ENCODE results near the gene MYRIP. TPM values are rescaled to one million over a fixed set of nuclear protein-coding genes. Genes with fewer than 3 reads are reported as not detected.

MYRIP gene
- total RNA-seq, 1 donor from 2014 or later = 8.4 TPM

DNA sequence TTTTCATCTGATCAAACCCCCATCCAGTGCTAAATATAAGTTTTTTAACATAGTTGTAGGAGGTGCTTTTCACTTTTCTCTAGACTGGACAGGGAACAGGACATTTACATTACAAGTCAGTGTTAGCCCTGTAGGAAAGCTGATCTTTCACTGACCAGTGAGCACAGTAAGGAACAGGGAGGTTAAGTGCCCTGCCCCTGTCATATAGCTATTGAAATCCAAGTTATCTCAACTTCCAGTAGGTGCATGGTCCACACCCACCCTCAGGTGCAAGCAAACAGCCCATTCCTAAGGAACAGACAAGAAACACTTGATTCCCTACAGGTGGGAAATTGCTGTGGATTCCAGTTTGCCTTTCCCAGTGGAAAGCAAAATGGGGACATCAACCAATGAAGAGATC lies 421.0 kb downstream of the MYRIP start:
- intact Hi-C loops (cut with DNase I) = no loop called here
- no peak for ATAC-seq
- DNase-seq (ENCODE audit: low spot score) = no peak

DNA sequence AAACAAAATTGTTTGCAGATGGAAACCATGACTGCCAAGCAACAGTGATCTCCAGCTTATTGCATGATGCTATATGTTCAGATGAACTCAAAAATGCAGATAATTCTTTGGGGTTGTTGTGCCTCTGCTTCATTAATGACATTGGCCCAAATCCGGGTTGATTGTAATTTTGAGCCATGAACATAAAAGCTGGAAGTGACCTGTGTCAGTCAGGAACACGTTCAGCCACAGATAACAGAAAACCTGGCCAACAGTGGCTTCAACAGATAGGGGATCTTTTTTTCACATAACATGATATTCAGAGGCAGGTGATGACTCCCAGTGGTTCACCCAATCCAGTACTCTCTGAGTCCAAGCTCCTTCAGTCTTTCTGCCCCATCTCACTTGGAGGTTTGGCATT lies 423.2 kb downstream of the MYRIP start:
- intact Hi-C loops (cut with DNase I) = no loop called here
- no peak for ATAC-seq
- no peak for DNase-seq (ENCODE audit: low spot score)

DNA sequence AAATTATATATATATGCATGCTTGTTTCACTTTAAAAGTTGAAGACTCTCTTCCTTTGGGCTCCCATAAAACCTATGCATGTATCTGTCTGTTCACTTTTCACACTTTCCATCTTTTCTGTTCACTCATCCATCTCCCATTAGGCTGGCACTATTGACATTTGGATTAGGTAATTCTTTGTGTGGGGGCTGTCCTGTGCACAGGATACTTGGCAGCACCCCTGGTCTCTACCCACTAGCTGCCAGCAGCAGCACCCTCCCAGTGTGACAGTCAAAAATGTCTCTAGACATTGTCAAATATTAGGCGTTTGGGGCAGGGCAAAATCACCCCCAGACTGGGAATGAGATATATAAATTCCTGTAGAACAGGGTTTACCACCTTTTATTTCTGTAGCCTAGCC lies 427.8 kb downstream of the MYRIP start:
- no peak for DNase-seq (ENCODE audit: low spot score)
- no peak for ATAC-seq
- intact Hi-C loops (cut with DNase I) = no loop called here

DNA sequence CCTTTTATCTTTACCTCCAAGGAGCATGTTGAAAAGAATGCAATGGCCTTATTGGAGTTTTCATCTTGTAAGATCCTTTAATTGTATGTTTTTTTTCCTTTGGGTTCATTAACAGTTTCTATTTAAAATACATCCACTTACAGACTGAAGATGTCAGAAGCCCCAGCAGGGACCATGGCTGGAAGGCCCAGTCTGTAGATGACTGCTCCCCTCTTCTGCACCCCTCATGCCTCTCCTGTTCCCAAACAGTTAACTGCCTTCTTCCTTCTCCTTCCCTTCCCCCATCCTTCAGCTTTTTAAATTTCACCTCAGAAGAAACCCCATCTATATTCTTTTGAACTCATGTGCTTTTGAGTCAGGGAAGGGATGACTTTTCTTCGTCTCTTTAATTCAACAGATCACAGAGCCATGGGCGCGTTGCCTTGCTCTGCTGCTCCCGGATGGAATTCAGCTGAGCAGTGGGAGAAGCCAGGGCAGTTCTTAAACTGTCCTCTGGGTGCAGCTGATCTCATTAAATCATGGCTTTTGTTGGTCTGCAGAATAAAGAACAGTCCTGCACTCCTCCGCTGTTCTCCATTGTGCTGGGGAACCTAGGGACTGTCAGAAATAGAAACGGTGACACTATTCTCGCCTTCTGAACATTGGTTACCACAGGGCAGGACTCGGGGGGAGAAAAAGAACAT lies 428.6 kb downstream of the MYRIP start:
- intact Hi-C loops (cut with DNase I) = no loop called here
- DNase-seq (ENCODE audit: low spot score) = no peak
- no peak for ATAC-seq

DNA sequence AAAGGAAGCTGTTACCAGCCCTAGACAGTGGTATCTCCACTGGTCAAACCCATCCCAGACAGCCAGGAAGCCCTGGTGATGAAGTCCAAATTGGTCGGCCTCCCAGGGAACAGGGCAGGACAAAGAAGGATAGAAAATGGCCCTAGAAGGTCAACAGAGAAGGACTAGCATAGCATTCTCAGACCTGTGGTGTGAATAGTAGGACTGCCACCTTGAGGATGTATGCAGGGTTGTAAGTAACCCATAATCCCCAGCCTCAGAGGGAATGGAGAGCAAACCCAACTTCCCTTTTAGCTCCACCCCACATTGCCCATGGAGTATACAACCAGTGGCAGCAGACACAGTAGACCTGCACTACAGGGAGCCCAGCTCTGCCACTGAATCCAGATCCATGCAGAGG lies 431.5 kb downstream of the MYRIP start:
- DNase-seq (ENCODE audit: low spot score) = no peak
- no peak for ATAC-seq
- intact Hi-C loops (cut with DNase I) = no loop called here

DNA sequence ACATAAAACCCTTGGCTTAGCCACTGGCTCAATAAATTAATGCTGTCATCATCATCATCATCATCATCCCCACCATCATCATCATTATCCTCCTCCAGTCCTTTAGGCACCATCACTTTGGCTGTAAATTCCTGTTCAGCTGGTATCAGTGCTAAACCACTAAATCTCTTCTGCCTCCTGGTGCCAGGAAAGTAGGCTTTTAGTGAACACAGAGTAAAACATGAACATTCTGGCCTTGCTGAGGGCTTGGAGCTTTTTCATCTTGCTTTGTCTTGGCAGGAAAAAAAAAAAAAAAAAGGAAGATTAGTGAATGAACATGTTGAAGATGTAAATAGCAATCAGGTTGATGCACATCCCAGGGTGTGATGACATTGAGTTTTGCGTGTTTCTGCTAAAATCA lies 432.8 kb downstream of the MYRIP start:
- intact Hi-C loops (cut with DNase I) = no loop called here
- no peak for DNase-seq (ENCODE audit: low spot score)
- ATAC-seq = no peak

DNA sequence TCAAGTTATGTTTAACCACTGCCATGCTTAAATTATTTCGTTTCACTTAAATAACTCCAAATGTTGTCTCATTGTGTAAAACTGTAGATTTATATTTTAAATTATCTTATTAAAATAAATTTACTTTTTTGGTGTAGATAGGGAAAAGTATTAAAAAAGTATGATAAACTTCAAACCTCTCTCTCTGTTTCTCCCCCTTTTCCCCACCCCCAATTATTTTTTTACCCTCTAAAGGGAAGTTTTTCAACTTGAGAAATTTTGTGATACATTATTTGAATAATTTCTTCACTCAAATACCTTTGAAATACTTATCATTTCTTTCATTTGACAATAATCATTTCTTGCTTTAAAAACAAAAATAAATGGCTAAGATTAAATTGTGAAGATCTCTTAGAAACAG lies 433.2 kb downstream of the MYRIP start:
- intact Hi-C loops (cut with DNase I) = no loop called here
- DNase-seq (ENCODE audit: low spot score) (no peak), ATAC-seq (no peak)

DNA sequence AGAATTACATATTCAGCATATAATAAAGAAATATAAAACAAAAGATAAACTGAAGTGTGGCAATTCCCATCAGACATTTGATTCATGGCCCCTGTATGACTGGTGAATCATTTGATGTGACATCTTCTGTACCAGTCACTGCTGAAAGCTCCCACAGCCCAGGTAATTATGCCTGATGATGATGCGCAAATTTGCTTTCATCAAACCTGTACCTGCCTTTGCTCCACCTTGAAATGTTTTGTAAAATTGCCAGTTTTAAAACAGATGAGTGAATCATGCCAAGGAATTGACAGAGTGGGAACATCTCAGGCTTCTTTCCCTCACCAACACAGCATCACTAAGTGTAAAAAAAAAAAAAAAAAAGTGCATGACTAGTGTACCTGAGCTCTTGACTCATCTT lies 433.6 kb downstream of the MYRIP start:
- ATAC-seq (no peak), DNase-seq (ENCODE audit: low spot score) (no peak)
- intact Hi-C loops (cut with DNase I) = no loop called here

DNA sequence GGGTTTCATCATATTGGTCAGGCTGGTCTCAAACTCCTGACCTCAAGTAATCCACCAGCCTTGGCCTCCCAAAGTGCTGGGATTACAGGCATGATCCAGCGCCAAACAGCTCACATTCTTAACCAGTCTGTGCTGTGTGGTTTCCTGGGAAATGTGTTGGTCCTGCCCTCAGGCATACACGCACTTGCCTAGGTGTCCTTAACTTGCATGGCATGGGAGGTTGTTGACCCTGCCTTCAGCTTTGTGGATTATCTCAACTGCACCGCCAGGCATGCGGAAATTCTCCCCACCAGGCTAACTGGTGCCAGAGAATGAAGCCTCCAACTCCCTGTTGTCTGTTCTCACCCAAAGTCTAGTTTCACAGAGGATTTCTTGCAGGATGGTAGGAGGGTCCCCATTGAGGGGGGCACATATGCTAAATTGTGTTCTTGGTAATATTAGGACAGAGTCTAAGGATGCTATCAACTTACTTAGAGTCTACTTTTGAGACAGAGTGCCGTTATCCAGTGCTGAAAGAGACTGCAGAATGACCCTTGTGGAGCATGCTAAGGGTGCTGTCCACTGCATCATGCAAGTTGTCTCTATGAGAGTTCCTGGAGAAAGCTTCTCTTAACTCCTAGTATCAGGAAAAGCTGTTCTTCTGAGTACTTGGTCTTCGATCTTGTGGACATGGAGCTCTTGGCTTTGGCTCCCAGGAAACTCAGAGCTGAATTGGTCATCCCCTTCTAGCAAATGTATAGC lies 438.5 kb downstream of the MYRIP start:
- intact Hi-C loops (cut with DNase I) = no loop called here
- DNase-seq (ENCODE audit: low spot score) (no peak), ATAC-seq (no peak)

DNA sequence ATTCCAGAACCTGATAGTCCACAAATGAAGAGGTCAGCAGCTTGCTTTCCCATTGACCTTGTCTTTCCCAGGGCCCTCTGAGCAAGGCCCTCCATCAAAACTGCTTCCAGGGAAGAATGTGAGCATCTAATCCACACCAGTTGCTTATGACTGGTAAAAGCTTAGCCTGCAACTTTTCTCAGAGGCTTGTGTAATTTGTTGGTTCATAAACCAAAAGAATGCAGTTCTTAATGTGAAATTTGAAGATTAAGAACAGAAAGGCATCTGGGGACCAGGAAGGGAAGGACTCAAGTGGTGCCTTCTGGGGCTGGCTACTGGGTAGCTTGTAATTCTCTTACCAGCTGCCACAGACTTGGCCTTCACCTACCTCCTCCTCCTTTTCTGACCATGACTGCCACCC lies 439.2 kb downstream of the MYRIP start:
- intact Hi-C loops (cut with DNase I) = no loop called here
- DNase-seq (ENCODE audit: low spot score) = no peak
- no peak for ATAC-seq

DNA sequence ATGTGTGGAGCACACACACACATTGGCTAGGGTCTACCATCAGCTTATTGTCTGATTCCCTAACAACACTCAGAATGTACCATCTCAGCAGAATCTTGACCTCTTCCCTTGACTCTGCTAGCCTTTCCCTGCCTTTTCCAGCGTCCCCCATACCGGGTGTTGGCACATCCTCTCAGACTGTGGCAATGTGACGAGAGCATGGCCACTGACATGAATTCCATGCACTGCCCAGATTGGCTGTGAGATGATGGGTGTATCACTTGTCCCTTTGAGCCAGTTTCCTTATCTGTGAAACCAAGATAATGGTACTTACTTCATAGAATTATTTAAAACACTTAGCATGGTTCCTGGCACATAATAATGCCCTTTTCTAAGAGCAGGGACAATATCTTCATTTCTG lies 439.8 kb downstream of the MYRIP start:
- ATAC-seq (no peak), DNase-seq (ENCODE audit: low spot score) (no peak)
- intact Hi-C loops (cut with DNase I) = no loop called here

DNA sequence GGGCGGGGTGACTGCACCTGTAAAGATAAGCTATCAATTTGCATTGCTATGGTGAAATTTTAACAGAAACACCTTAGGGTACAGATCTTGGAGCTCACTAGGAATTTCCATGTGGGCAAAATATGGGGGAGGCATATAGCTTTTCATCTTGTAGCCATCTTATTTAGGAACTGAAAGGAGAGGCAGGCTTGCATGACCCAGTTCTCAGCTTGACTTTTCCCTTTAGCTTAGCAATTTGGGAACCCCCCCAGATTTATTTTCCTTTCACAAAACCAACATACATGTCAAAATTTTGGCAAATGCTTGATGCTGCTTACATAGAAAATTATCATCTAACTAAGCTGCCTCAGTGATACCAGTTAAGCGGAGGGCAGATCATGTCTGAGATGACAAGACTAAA lies 445.1 kb downstream of the MYRIP start:
- intact Hi-C loops (cut with DNase I) = no loop called here
- DNase-seq (ENCODE audit: low spot score) (no peak), ATAC-seq (no peak)

DNA sequence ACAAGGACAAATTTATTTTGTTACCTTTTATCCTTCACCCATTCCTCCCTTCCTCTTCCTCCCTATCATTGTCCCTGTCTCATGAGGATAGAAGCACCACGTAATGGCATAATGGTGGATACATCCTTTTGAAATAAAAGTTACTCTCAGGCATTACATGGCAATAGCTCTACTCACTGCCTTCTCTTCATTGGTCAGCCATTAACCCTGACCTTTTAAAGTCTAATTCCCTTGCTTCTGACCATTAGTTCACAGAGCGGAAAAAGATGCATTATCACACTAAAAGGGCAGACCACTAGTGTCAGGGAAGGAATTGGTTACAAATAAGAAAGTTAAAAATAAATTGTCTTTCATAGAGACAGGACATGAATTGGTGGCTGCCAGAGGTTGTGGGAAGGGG lies 445.5 kb downstream of the MYRIP start:
- DNase-seq (ENCODE audit: low spot score) = no peak
- intact Hi-C loops (cut with DNase I) = no loop called here
- no peak for ATAC-seq

DNA sequence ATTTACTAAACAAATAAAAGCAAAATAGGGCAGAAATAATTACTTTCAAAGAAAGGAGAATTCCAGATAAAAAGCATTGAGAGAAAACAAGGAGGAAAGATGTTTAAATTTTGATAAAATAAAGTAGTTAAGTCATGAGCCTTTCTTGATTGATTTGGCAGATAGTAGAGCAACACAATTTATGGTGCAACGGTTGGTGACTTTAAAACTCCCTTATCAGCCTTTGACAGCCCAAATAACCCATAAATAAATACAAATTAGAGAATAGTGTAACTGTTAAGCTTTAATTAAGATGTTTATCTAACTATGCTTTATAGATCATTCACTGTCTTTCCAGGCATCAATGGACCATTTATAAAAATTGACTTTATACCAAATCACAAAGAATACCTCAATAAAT lies 446.1 kb downstream of the MYRIP start:
- intact Hi-C loops (cut with DNase I) = no loop called here
- no peak for ATAC-seq
- no peak for DNase-seq (ENCODE audit: low spot score)

DNA sequence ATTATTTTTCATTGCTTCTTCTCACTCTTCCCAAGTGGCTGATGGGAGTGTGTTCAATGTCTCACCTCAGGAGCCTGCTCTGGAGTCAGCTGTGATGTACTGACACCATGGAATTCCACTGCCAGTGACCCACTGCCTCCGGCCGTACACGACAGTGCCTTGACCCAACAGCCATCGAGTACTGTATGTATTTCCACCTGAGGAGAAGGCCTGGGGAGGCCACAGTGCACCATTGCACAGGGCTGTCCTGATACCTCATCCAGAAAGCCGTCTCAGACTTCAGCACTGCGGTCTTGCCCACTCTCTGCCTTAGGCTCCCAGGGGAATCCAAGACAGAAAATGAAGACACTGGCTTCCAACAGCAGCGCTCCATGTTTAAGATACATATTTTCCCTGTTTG lies 448.7 kb downstream of the MYRIP start:
- no peak for ATAC-seq
- intact Hi-C loops (cut with DNase I) = no loop called here
- DNase-seq (ENCODE audit: low spot score) = no peak

DNA sequence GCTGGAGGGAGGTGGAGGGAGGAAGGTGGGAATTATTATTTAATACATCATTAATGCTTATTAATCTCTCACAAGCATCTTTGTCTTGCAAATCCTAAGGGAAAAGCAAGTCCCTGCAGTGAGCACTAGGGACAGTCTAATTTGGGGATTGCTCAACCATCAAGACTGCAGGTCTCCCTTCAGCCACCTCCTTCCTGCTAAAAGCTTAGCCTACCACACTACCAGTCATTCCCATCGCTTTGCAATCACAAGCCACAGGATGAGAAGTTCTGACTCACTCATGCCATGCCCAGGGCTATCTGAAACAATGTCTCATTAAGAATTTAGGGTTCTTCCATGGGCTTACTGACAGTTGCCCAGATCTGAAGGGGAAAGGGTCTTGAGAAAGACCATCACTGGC lies 449.1 kb downstream of the MYRIP start:
- no peak for ATAC-seq
- intact Hi-C loops (cut with DNase I) = no loop called here
- no peak for DNase-seq (ENCODE audit: low spot score)

DNA sequence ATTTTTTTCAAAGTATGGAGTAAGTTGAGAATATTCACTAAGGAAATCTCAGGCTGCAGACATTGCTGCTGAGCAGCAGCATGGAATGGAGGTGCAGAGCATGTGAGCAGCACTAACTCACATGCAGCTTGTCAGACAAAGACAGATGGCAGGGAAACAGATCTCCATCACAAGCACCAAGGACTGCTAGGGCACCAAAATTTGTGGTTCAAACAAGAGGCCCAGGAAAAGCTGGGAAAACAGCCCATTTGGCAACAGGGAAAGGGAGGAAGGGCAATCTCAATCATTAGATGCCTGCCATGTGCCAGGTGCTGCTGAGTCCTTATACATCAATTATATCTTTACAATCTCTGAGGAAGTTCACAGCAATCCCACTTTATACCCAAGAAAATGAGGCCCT lies 452.9 kb downstream of the MYRIP start:
- DNase-seq (ENCODE audit: low spot score) = no peak
- intact Hi-C loops (cut with DNase I) = no loop called here
- no peak for ATAC-seq

DNA sequence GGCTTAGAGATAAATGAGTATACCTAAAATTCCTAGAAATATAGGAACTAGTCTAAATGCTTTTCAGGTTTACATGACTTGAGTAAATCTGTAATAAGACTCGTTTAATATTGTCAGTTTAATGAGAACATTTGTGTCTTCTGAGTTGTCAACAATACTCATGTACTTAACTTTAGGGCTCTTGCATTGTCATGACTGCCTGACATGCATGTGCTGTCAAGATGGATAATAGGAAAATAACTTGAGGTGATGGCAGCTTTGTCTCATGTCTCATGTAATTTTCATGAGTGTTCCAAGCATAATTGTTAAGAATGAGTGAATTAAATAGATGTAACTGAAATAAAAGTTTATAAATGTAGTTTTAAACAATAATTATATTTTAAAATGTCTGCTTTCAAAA lies 455.0 kb downstream of the MYRIP start:
- no peak for DNase-seq (ENCODE audit: low spot score)
- no peak for ATAC-seq
- intact Hi-C loops (cut with DNase I) = no loop called here

DNA sequence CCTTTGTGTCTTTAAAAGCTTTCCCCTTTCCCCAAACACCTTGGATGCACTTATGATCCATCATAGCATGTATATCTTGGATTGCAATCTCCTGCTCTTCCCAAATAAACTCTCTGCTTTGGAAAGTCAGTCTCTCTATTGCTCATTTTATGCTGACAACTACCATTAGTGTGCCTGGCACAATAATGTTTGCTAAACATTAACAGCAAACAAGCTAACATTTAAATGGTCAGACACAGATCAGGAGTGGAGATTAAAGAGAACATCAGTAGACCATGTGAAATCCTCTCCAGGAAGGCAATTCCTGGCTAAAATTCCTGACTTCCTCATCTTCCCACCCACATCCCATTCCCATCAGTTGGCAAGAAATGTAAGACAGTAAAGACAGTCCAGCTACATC lies 455.8 kb downstream of the MYRIP start:
- intact Hi-C loops (cut with DNase I) = loop anchor here (5.0 kb wide), 1 partner anchor 1728 kb away; no protein-coding TSS in a partner anchor
- ATAC-seq (no peak), DNase-seq (ENCODE audit: low spot score) (no peak)

DNA sequence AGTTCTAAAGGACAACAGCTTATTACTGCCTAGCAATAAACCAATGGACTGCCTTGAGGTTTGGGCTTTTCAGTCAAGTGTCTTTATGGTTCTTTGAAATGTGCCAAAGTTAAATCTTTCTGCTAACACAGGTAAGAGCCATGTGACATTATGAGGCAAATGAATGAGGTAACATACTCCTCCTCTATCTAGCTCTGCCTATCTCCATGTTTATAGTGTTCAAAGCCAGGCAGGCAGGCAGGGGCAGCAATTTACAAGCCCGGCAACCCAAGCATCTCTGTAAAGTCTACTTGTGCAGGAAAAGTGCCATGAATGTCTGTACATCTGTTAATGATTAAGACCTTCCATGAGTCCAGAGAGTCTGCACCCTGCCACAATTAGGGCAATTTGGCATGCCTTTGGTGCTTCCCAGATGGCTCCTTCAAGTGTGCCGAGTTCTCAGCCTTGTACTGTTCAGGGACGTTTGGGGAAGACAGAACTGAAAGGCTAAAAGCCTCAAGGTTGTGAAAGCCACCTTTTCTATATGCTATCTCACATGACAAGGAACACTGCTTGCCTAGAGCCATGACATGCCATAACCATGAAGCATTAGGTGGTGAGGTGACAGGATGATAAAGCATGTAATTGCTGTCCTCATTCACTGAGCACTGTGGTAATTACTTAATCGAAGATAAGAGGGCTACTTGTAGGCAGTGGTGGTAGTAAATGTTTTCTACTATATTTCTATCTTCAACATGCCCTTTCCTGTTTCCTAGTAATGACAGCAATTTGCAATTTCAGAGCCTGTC lies 458.7 kb downstream of the MYRIP start:
- intact Hi-C loops (cut with DNase I) = loop anchor here (5.0 kb wide), 1 partner anchor 1731 kb away; no protein-coding TSS in a partner anchor
- DNase-seq (ENCODE audit: low spot score) (no peak), ATAC-seq (no peak)
